ENCODE data around the gene MRPS2. TPM values are rescaled to one million over a fixed set of nuclear protein-coding genes. Genes with fewer than 3 reads are reported as not detected.

MRPS2 gene
- total RNA-seq, 3 donors from 2014 or later: 27.3 to 36.0 (median 28.2) TPM

- intact Hi-C loops (cut with DNase I, micrococcal nuclease): no loop called here
- DNase-seq: no peak
Measured at GRCh38 chr9:135514342-135515082, 14.0 kb downstream of the MRPS2 start.

DNA sequence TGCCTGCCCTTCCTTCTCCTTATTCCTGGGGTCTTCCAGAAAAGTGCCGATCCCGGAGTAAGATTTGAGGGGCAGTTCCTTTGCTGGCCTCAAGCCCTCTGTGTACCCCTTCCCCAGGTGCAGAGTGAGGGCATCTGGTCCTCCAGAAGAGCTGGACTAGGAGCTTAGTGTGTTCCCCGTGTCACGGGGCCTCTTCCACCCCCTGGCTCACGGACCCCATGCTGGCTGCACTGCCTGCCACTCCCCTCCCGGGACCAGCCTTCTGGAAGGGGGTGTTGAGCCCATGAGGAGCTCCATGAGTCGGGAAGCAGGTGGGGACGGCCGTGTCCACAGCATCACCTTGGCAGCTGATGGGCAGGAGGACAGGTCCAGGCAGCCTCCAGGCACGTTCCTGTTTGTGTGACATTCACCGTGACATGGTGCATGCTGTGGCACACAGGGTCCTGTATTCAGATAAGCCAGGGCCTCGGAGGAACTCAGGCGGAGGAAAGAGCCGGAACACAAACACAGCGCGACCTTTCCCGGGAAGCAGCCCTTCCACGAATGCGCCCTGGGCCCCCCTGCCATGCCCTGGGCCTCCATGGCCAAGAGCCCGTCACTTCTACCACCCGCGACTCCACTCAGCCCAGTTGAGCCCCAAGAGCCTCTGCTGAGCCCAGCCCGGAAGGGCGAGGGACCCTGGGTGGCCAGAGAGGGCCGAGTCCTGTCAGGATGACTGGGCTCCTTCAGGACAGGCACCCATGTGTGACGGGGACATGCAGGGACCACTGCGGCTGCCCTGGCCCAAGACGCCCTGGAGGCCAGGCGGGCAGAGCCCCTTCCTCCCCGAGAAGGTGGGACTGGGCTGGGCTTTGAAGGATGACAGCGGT lies 14.8 kb downstream of the MRPS2 start:
- H3K4me1 ChIP-seq (ENCODE audit: low read depth): no peaks in the 10 kb centered on the region
- intact Hi-C loops (cut with DNase I, micrococcal nuclease): no loop called here
- H3K36me3 ChIP-seq (ENCODE audit: low read depth): no peaks in the 10 kb centered on the region
- DNase-seq (no peak), ATAC-seq (no peak)
- no peak for TF ChIP-seq CTCF (IDR thresholded peaks at IDR 0.05)
- no peaks in the 10 kb centered on the region for H3K9me3 ChIP-seq
- no peak overlapping the region for H3K4me3 ChIP-seq

More at GRCh38 chr9:135514342-135515082, 14.0 kb downstream of the MRPS2 start:
- no peaks in the 10 kb centered on the region for H3K4me1 ChIP-seq (ENCODE audit: low read depth)
- no peak for TF ChIP-seq CTCF (IDR thresholded peaks at IDR 0.05)
- no peaks in the 10 kb centered on the region for H3K36me3 ChIP-seq (ENCODE audit: low read depth)
- no peak for ATAC-seq
- H3K9me3 ChIP-seq: no peaks in the 10 kb centered on the region
- no peak overlapping the region for H3K4me3 ChIP-seq

- Histone ChIP-seq H3K4me1 (ENCODE audit: low read depth) (no peaks in the 10 kb centered on the region), H3K9me3 (no peaks in the 10 kb centered on the region), H3K4me3 (no peak overlapping the region), H3K36me3 (ENCODE audit: low read depth) (no peaks in the 10 kb centered on the region)
- intact Hi-C loops (cut with DNase I, micrococcal nuclease): no loop called here
- TF ChIP-seq CTCF (IDR thresholded peaks at IDR 0.05): no peak
- ATAC-seq (no peak), DNase-seq (no peak)
Measured at GRCh38 chr9:135516132-135516860, 15.8 kb downstream of the MRPS2 start.

DNA sequence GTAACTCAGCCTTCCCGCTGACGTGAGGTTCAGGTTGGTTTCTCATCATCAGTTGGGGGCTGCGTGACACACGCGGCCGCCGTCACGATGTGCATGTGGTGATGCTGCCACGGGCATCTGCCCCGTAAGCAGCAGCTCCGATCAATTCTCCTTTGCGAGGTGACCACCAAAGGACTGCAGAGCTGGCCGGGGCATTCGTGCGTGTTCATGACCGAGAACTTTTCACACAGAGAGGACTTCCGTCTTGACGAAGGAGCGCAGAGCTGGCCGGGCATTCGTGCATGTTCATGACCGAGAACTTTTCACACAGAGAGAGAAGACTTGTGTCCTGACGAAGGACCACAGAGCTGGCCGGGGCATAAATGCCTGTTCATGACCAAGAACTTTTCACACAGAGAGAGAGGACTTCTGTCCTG lies 16.9 kb downstream of the MRPS2 start:
- Histone ChIP-seq H3K36me3 (ENCODE audit: low read depth) (no peaks in the 10 kb centered on the region), H3K4me3 (no peak overlapping the region), H3K4me1 (ENCODE audit: low read depth) (no peaks in the 10 kb centered on the region), H3K9me3 (no peaks in the 10 kb centered on the region)
- intact Hi-C loops (cut with DNase I, micrococcal nuclease): no loop called here
- TF ChIP-seq CTCF (IDR thresholded peaks at IDR 0.05): no peak
- ATAC-seq: no peak
- DNase-seq: no peak

GRCh38 chr9:135519179-135519971 lies 18.9 kb downstream of the MRPS2 start:
- H3K4me3 ChIP-seq: no peak overlapping the region
- ATAC-seq (no peak), DNase-seq (no peak)
- TF ChIP-seq CTCF (IDR thresholded peaks at IDR 0.05): no peak
- no peaks in the 10 kb centered on the region for H3K9me3 ChIP-seq
- H3K36me3 ChIP-seq (ENCODE audit: low read depth): no peaks in the 10 kb centered on the region
- no peaks in the 10 kb centered on the region for H3K4me1 ChIP-seq (ENCODE audit: low read depth)
- intact Hi-C loops (cut with DNase I, micrococcal nuclease): no loop called here

All from mucosa of descending colon (tissue), 3 donors.